GM12874 (cell line): Measurements from ENCODE around the gene HOXA11.

Source experiments
- TF ChIP-seq, protein P1 (sequence below): IDR thresholded peaks from 2 replicates; pipeline ENCODE4 v1.5.1; 2011; ENCODE audit warnings: low read depth, mild to moderate bottlenecking, control low read depth, low read length, moderate library complexity; ENCODE audit not compliant: insufficient read depth

Gene HOXA11

GRCh38 chr7:27185013-27185853, at the start of gene HOXA11:
Gene HOXA11, minus strand, starts transcription at chr7:27185232. Its CDS starts 88 bp downstream, at chr7:27185144.
- TF ChIP-seq, protein P1, sequence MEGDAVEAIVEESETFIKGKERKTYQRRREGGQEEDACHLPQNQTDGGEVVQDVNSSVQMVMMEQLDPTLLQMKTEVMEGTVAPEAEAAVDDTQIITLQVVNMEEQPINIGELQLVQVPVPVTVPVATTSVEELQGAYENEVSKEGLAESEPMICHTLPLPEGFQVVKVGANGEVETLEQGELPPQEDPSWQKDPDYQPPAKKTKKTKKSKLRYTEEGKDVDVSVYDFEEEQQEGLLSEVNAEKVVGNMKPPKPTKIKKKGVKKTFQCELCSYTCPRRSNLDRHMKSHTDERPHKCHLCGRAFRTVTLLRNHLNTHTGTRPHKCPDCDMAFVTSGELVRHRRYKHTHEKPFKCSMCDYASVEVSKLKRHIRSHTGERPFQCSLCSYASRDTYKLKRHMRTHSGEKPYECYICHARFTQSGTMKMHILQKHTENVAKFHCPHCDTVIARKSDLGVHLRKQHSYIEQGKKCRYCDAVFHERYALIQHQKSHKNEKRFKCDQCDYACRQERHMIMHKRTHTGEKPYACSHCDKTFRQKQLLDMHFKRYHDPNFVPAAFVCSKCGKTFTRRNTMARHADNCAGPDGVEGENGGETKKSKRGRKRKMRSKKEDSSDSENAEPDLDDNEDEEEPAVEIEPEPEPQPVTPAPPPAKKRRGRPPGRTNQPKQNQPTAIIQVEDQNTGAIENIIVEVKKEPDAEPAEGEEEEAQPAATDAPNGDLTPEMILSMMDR: no peak

GRCh38 chr7:27229448-27229847, 44.4 kb upstream of the HOXA11 start:
- TF ChIP-seq, protein P1: no peak

GRCh38 chr7:27224983-27225934, 40.2 kb upstream of the HOXA11 start:
- TF ChIP-seq, protein P1: no peak

- TF ChIP-seq, protein P1: no peak
These were observed 39.0 kb upstream of the HOXA11 start for GRCh38 chr7:27223941-27224575.

- TF ChIP-seq, protein P1: no peak
These were observed 36.3 kb upstream of the HOXA11 start for GRCh38 chr7:27221201-27221797.

- TF ChIP-seq, protein P1: no peak
These were observed 35.5 kb upstream of the HOXA11 start for GRCh38 chr7:27220440-27220955.
